Stomach (tissue), 4 donors: Measurements from ENCODE around the gene RPL10.

Experiments used
- EP300 ChIP-seq: sonication (generic); formaldehyde crosslinking; IDR thresholded peaks from one replicate; pipeline ENCODE4 v1.6.1; 2017; ENCODE audit warnings: antibody characterized with exemption
- POLR2A ChIP-seq, 4 donors: fragments of 450-650 bp; IDR thresholded peaks; one replicate each; pipeline ENCODE4 v1.6.1; 2016; ENCODE audit warnings: antibody characterized with exemption in 4 of 4, control low read depth in 2 of 4, mild to moderate bottlenecking in 1 of 4, moderate library complexity in 1 of 4
- POLR2AphosphoS5 ChIP-seq, 3 donors: sonication (generic); formaldehyde crosslinking; IDR thresholded peaks; one replicate each; pipeline ENCODE4 v1.6.1; 2016; ENCODE audit warnings: antibody characterized with exemption in 3 of 3
- TF ChIP-seq, protein P1 (sequence below), 7 experiments: fragments of 450-650 bp in 4 of 7; fragments of 200-600 bp in 3 of 7; sonication (generic) in 3 of 7; IDR thresholded peaks; one replicate each; pipeline ENCODE4 v1.5.1; 2016 to 2019; ENCODE audit warnings: antibody characterized with exemption in 7 of 7, control low read depth in 2 of 7, mild to moderate bottlenecking in 1 of 7

DNA sequence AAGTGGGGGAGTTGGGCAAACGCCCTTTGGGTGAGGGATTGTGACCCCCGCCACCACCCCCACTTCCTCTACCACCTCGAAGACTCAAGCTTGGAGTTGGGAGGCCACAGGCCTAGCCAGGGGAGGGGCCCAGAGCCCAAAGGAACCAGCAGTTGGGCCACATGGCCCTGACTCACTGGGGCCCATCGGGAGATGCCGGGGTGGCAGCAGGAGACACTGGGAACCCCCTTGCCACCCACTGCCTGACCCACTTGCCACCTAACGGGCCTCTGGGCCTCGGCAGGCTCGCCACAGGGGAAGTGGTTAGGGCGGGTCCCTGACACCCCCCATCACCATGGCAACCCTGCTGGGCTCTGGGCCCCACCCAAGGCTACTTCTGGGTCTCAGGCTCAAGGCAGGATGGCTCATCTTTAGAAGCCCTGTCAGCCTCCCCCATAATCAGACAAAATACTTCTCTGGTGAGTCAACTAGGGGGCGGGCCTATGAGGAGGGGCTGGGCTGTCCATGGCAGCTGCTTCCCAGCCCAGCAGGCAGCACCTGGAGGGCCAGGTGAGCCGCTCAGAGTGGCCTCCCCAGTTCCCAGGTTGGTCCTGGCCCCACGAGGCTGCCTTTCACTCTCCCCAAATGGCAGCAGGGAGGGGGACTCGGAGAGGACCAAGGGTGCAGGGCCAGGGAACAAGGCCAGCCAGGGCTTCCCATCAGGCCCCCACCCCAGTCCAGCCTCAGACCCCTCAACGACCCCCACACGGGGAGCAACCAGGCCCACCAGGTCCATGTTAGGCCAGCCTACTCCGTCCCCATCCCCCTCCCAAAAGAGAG, 29.3 kb upstream of the RPL10 start:
- TF ChIP-seq, protein P1, sequence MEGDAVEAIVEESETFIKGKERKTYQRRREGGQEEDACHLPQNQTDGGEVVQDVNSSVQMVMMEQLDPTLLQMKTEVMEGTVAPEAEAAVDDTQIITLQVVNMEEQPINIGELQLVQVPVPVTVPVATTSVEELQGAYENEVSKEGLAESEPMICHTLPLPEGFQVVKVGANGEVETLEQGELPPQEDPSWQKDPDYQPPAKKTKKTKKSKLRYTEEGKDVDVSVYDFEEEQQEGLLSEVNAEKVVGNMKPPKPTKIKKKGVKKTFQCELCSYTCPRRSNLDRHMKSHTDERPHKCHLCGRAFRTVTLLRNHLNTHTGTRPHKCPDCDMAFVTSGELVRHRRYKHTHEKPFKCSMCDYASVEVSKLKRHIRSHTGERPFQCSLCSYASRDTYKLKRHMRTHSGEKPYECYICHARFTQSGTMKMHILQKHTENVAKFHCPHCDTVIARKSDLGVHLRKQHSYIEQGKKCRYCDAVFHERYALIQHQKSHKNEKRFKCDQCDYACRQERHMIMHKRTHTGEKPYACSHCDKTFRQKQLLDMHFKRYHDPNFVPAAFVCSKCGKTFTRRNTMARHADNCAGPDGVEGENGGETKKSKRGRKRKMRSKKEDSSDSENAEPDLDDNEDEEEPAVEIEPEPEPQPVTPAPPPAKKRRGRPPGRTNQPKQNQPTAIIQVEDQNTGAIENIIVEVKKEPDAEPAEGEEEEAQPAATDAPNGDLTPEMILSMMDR (IDR thresholded peaks at IDR 0.05) = no peak
- no peak for TF ChIP-seq POLR2A (IDR thresholded peaks at IDR 0.05)
- TF ChIP-seq EP300 = no peak
- no peak for TF ChIP-seq POLR2AphosphoS5 (IDR thresholded peaks at IDR 0.05)
